Stimulated activated CD8-positive, alpha-beta memory T cell treated with anti-CD3 and anti-CD28 coated beads, Interleukin-15, amount 100 ng/mL, for 4 hours (primary cell): ENCODE results near the gene ZNF407.

Experiments used
- DNase-seq, 2 donors: peaks; one replicate each; pipeline ENCODE4 v3.0.0-alpha.2; 2020; ENCODE audit warnings: low read depth in 2 of 2

The ZNF407 gene

DNA sequence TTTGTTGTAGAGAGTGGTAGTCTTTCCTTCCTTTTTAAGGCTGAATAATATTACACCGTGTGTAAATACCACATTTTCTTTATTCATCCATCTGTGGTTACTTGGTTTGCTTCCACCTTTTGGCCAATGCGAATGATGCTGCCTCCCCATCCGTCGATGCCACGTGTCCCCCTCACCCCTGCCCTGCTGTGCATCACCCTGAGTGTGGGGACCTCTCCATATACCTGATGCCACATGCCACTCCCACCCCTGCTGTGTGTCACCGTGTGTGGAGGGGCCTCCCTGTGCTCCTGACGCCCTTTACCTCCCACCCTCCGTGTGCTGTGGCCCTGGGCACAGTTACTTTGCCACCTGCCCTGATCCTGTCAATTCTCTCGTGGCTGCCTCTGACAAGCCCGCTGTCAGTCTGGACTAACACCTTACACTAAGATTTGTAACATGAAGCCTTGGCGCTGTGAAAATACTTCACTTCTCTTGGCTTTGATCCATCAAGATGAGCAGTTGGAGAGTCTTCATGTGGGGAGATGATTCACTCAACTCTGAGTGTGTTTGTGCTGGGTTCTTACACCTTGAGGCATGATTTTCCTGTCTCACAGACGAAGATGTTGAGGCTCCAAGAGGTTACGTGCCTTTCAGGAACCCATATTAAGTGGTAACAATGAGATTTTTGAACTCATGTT is 234.0 kb downstream of the ZNF407 start:
- no peak for DNase-seq

DNA sequence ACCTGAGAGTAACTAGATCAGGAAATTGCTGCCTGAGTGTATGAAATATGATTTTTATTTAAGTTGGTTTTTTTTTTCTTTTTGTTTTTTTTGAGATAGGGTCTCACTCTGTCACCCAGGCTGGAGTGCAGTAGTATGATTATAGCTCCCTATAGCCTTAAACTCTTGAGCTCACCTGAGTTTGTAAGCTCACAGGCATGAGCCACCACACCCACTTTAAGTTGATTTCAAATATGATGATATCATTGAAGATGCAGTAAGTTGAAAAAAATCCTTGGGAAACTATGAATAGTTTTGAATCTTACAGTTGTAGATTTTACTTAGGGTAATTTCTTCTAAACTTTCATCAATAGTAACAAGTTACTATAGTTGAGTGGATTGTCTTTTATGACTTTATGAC is 234.7 kb downstream of the ZNF407 start:
- no peak for DNase-seq

DNA sequence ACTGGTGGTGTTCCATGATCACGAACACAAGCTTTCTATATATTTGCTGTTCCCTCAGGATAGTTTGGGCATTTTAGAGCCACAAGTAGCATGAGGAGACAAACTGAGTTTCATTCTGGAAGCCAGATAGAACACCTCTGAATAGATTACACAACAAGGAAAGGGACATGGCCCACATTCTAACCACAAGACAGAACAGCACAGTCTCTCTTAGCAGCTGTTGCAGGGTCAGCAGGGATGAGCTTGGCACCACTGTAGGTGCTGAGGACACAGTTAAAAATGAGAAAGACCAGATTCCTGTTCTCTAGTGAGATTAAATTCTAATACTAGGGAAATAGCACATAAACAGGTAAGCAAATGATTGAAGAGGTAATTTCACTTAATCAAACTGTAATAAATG is 235.3 kb downstream of the ZNF407 start:
- DNase-seq = no peak

DNA sequence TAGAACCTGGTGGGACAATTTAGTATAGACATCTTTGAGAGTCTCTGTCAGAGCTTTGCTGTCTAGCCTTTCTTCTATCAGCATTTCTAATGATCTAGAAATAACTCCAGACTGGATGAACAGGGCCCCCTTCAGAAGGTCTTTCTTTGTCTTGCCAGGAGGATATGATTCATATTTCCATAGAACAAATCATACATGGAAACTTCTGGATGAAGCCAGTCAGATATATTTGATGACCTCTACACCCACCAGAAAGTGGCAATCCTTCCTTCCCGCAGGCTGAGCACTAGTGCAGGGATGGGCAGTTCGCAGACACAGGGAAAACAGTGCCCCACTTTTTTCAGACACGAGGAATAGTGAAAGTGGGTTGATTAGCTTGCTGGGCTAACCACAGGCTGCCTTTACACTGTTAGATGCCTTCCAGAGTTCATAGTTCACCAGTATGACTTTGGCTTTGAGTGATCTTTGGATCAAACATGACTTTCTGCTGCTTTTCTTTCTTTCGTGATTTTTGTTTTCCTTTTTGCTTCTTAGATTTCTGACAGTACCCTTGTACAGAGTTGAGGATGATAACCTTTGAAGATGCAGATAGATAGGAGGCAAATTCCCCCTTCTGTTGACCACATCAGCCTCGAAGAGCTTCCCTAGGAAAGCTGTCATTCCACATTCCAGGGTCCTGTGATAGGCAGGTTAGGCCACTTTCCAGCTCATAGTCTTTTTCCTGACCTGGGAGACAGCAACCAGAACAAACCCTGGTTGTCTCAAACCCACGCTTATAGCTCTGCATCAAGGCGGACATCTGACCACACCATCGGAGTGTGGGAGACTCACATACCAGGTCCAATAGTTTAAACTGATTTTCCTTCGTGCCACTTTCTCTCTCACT is 237.0 kb downstream of the ZNF407 start:
- no peak for DNase-seq

DNA sequence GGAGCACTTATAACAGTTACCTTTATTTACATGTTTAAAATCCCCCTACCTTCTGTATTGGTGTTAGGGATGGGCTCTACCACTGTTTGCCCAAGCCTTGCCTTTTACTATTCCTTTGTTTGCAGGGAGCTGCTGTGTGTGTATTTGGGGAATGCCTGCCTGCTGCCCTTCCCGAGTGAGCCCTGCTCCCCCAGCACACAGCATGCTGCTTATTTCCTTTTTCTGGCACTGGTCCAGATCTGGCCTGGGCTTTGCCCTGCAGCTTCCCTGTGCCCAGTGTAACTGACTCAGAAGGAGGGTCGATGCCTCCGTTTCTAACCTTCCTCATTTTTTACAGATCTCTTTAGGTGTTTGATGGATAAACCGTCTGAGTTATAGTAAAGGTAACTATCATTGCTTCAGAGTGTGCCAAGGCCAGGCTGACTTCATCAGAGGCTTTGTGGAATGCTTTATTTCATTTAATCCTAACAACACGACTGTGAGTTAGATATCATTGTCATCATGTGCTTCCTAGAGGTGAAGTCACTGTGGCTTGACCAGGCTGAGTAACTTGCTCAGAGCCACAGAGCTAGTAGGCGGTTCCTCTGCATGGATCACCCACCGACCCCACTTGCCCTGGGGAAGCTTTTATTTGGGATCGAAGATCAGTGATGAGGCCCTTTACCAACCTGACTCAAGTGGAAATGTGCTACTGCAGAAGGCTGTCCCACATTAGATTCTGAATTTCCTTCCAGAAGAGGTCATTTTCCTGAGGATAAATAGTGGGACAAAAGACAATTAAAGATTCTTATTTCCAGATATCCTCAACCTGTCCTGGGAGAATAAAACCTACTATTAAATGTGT is 238.8 kb downstream of the ZNF407 start:
- DNase-seq = no peak

DNA sequence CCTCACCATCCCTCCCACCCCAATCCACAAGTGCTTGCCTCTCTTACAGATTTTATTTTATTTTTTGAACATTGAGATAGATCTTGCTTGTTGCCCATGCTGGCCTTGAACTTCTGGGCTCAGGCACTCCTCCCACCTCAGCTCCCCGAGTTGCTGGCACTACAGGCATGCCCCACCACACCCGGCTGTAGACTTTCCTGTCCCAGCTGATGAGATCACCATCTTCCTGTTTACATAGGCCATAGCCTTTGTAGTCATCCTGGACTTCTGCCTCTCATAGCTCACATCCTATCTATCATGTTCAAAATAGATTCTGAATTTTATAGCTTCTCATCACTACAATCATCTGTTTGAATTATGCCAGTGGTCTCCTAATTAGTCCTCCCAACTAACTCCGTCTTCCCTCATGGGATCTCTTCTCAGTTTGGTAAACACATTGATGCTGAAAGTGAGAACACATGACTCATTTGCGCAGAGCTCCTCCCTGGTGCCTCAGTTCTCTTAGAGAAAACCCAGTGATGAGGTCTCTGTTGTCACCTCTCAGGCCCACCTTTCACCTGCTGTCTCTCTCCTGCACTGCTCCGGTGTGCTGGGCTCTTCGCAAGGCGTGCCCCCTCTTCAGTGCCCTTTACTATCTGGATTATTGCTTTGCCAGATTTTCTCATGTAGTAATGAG is 243.0 kb downstream of the ZNF407 start:
- no peak for DNase-seq

DNA sequence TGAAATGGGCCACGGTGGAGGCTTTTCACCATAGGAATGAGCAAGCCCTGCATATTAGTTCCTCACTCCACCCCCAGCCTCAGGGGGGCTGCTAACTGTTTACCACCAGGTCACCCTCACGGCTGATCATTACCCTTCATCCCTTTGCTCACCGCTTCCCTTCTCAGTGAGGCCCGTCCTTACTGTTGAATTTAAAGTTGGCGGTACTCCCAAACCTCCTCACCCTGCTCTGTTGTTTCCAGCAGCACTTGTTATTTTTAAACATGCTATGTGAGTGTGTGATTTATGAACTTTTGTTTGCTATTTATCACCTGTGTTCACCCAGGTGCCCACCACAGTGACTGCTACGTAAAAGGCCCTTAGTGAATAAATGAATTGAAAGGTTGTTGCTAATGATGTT is 243.6 kb downstream of the ZNF407 start:
- no peak for DNase-seq

DNA sequence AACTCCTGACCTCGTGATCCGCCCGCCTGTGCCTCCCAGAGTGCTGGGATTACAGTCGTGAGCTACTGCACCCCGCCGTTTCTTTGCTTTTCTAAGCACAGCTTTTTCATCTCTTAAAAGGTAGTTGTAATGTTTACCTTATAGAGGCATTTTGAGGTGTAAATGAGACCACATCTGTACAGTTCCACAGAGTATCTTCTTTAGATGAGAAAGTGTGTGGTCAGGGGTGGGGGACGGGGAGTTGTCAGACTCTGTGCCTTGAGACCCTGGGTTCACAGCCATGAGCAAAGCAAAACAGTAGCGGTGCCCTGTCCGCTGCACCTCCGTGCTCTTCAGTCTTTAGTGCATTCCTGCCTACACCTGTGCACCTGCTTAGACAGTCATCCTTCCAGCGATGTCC is 251.6 kb downstream of the ZNF407 start:
- no peak for DNase-seq

DNA sequence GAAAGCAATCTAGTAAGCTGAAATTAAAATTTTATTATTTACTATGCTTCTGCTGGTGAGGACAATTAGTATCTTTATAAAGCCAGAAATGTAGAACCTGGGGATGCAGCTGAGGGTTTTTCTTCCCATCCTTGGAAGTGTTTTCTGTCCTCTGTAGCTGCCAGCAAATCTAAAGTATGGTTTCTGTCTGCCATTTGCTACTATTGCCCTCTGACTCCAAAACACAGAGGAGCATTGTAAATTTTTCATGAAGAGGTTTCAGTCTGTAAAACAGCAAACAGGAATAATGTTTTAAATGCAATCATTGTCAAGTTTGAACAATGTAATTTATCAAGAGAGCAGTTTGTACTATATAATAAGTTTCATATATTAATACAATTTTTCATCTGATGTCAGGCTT is 258.8 kb downstream of the ZNF407 start:
- no peak for DNase-seq

DNA sequence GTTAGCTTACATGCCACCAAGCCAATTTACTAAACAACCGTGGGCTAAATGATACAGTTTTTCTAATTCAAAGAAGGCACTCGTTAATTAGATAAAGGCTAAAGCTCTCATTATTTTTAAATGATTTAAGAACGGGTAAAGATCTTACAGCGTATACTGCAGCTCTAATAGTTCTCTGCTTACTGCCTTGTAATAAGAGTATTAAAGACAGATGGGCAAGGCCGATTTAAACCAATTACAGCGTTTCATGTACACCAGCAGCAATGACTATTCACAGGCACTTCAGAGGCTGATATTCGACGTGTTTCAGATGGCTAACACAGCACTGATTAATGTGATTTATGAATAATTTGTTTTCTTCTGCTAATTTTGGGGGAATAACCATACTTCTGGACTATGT is 259.3 kb downstream of the ZNF407 start:
- DNase-seq = no peak

DNA sequence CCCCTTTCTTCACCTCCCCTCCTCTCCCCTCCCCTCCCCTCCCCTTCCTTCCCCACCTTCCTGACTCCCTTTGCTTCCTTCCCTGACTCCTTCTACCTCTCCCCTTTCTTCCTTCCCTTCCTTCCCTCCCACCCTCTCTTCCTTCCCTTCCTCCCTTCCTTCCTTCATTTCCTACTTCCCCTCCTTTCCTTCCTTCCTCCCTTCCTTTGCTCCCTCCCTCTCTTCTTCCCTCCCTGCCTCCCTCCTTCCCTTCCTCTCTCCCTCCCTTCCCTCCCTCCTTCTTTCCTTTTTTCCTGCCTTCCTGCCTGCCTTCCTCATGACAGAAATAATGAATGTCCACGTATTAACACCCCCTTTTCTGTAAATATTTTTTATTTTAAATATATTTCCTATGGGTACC is 260.2 kb downstream of the ZNF407 start:
- no peak for DNase-seq

DNA sequence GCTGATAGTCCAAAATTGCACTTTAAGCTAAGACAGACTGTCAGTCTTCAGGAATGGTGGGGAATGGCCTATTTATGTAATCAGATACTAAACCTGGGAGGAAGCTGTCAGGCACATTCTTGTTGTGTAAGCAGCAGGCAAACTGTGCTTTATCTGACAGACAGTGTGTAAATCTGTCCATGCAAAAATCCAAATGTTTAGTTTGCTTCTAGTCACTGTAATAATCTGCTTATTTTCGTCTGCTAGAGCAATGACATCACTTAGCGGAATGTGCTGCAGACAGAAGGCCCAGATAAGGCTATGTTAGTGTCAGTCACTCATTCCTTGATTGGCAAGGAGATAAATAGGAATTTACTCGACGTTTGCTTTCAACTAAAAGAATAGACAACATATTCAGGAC is 263.5 kb downstream of the ZNF407 start:
- no peak for DNase-seq

DNA sequence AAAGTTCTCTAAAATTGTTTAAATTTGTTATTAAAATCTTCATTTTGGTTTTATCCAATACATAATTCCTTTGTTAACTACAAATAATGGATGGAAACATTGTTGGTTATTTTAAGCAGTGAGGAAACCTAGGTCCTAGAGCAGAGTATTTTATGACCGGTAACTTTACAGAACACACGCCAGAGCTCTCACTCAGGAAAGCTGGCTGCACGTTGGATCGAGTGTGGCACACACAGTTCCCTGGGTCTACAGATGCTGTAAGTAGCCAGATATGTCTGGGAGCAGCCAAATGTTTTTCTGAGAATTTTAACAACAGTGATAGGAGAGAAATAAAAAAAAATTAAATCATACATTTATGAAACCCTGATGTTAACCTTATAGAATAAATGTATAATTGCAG is 264.4 kb downstream of the ZNF407 start:
- DNase-seq = no peak

DNA sequence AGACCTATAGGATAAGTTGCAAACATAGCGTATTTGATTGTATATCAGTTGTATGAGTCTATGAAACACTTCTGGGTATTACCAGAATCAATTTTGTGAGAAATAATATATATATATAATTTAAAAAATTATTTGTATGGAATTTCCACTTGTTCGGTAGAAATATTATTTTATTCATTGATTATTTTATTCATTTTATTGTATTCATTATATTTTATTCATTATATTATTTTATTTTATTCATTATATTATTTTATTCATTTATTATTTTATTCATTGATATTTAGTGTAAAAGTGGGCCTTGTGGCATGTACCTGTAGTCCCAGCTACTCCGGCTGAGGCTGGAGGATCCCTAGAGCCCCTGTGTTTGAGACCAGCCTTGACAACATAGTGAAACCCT is 268.9 kb downstream of the ZNF407 start:
- no peak for DNase-seq

DNA sequence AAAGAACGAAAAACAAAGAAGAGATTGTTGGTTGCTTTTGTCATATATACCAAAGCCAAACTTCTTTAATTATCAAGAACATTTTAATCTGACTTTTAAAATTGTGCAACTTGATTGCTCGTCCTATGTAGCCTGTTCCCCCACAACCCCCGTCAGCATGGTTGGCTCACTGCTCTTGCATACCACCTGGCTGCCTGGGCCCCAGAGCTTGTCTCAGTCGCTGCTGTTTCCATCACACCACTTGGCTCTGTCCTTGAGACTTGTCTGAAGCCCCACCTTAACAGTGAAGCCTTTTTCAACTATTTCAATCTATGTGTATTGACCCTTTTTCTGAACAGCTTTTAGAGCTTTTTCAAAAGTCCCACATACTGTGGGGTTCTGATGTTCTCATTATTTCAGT is 270.8 kb downstream of the ZNF407 start:
- no peak for DNase-seq

DNA sequence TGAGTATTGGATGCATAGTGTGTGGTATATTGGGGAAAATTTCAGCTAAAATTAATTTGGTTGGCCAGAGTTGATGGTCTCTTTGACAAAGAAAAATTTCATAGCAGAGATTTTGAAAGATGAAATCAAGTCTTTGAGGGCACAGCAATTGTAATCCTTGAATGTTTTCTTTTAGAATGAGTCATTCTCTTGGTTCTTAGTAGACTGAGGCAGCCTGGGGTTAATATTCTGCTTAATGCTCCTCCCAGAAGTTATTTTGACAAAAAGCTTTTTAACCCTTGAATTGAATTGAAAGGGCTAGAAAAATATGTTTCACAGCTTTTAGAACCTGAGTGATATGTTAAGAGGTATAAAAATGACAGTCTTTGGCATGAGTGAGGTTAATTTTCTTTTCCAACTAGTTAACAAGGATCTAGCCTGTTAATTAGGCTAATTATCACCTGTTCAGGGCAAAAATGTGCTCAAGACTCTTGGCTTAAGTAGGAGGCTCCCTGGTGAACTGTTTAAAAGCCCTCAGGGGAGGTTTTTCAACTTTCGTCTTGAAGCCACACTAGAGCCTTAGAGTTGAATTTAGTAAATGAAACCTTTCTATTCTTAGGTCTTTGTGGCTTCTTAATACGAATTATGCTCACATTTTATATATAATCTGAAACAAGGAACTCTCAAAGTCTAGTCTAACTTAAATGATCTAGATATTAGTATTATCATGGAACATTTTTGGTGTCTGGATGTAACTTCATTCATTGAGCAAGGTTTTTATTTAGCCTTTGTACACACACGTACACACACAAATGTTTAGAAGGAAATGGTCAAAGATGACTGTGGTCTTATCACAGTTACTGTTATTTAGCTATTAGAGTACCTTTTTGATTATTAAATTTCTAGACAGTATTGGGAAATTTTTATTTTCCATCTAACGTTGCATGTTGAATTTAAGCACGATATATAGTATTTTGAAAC is 272.5 kb downstream of the ZNF407 start:
- DNase-seq = no peak

DNA sequence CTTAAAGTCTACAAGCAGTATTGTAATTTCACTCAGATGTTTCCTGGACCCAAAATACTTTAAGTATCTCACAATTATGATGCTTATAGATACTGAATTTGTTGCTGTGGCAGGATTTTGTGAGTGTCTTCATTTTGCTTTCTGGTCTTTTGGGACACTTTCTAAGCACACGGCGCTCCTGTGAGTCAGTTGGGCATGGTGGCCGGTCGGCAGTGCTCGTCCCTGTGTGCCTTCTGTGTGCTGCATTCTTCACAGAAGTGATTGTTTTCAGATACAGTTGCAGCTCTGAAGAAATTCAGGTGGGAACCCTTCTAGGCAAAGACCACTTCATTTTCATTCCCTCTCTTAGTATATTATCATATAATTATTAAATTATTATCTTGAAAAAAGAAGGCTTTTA is 273.3 kb downstream of the ZNF407 start:
- no peak for DNase-seq

DNA sequence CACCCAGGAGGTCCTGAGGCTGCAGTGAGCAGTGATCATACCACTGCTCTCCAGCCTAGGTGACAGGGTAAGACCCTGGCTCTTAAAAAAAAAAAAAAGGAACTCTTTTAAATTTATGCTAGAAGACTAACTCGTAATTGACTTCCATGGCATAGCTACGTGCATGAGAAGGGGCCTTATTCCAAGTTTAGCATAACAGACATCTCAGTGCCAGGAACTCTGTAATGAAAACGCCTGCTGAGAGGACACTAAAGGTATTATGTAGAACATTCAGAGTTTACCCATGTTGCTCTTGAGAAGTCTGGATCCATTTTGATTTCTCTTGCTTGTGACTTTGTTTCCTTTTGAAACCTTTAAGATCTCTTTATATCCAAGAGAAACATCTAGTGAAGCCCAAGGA is 276.0 kb downstream of the ZNF407 start:
- DNase-seq = no peak

DNA sequence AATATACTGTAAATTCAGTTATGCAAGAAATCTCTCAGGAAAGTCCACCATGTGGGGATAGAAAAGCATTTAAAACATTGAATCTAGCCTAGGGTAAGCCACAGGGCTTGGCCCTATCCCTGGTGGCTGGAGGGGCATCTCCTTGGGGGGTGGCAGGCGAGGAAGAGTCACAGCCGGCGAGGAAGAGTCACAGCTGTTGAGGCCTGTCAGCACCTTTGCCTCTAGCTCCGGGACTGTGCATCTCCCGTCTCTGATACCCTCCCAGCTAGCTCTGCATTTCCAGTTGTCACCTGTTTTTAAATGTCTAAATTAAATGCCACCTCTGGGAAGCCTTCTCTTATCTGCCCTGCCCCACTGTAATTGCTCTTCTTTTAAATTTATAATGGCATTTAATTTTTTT is 276.7 kb downstream of the ZNF407 start:
- DNase-seq = no peak

DNA sequence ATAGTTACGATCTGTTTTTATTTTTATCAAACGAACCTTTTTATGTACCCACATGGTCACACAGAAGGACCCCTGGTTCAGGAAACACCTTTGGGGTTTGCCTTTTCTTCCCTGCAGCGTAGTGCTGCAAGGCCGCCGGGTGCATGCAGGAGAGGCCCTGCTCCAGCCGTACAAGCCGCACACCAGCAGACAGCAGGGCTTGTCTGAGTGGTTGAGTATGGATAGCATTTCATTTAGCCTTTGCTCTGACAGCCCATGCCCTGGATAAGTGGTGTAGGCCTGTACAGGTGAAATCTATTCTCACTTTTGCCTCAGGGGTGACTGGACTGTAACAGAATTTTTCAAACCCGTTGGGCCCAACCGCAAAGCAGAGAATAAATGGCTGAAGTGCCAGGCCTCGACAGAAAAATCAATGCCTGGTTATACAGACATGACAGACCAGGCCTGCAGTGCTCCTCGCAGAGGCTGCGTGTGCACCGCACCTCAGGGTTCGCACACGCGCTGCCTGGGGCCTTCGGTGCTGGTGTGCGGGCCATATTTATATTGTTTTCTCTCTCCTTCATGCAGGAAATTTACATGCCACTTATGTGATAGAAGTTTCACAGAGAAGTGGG is 279.1 kb downstream of the ZNF407 start:
- DNase-seq = no peak
